Fibroblast of lung (primary cell): Measurements from ENCODE around the gene DRICH1.

Experiments
- CTCF ChIP-seq, 2 donors: IDR thresholded peaks in 1 of 2; conservative IDR thresholded peaks in 1 of 2; 1 replicate in 1 of 2; 2 replicates in 1 of 2; pipeline ENCODE4 v1.5.1; 2011 to 2012; ENCODE audit warnings: low read length in 2 of 2, control low read depth in 1 of 2, inconsistent platforms in 1 of 2, low read depth in 1 of 2, mild to moderate bottlenecking in 1 of 2
- EZH2 ChIP-seq: IDR thresholded peaks from 2 replicates; pipeline ENCODE4 v1.5.1; 2012; ENCODE audit warnings: low read length, control low read depth, mild to moderate bottlenecking; ENCODE audit errors: missing control alignments

DNA sequence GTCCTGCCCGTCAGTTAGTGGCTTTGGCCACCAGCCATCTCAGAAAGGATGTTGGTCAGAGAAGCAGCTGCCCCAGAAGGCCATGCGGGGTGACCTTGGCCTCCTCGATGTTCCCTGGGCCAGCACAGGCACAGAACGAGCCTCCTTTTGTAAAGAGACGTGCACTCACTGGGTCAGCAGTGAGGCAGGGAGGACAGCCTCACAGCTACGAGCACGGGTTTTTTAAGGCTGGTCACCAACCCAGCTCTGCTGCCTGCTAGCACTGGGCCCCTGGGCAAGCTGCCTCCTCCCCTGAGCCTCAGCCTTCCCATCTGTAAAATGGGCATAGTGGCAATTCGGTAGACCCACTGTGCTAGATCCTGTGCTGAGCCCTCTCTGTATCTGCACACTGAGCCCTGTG lies 62.8 kb downstream of the DRICH1 start:
- TF ChIP-seq CTCF (conservative IDR thresholded peaks at IDR 0.05 in 1 of 2, IDR thresholded peaks at IDR 0.05 in 1 of 2; ENCODE audit: low read depth in 1 of 2, low read length in 2 of 2) (no peak), EZH2 (no peak)
